Calu3 (cell line): Measurements from ENCODE around the gene TSEN2. TPM values are rescaled to one million over a fixed set of nuclear protein-coding genes. Genes with fewer than 3 reads are reported as not detected.

Experiments used
- BruUV-seq: library from RNA; stranded (reverse); fragments of 400-500 nt; replicated peaks from 2 replicates; lab custom pipeline; 2021; lab: Mats Ljungman, UMichigan
- CTCF ChIA-PET: fragments of 300-600 bp; sonication (Branson Sonifier 250); formaldehyde crosslinking; loops from one replicate; lab custom pipeline; 2022; ENCODE audit warnings: antibody characterized with exemption; lab: Charles Lee
- DNase-seq: peaks from one replicate; pipeline ENCODE4 v3.0.0; 2022
- H3K27ac Mint-ChIP-seq: one replicate; pipeline ENCODE4 v1.8.0; 2022; ENCODE audit warnings: mixed read lengths; ENCODE audit not compliant: unreplicated experiment
- H3K27me3 Mint-ChIP-seq: one replicate; pipeline ENCODE4 v1.8.0; 2022; ENCODE audit warnings: mixed read lengths; ENCODE audit not compliant: unreplicated experiment
- H3K36me3 Mint-ChIP-seq: one replicate; pipeline ENCODE4 v1.8.0; 2022; ENCODE audit warnings: mild to moderate bottlenecking, moderate library complexity, mixed read lengths; ENCODE audit not compliant: insufficient read depth, unreplicated experiment
- H3K4me1 Mint-ChIP-seq: one replicate; pipeline ENCODE4 v1.8.0; 2022; ENCODE audit warnings: mild to moderate bottlenecking, low read depth, mixed read lengths; ENCODE audit not compliant: unreplicated experiment
- H3K4me3 Mint-ChIP-seq: one replicate; pipeline ENCODE4 v1.8.0; 2022; ENCODE audit warnings: mild to moderate bottlenecking, low read depth, moderate library complexity, mixed read lengths; ENCODE audit not compliant: unreplicated experiment
- H3K9me3 Mint-ChIP-seq: one replicate; pipeline ENCODE4 v1.8.0; 2022; ENCODE audit warnings: low read depth, mixed read lengths; ENCODE audit not compliant: unreplicated experiment
- CTCF ChIP-seq: fragments of 200-600 bp; IDR thresholded peaks from one replicate; pipeline ENCODE4 v1.8.0; 2022; ENCODE audit warnings: antibody characterized with exemption; ENCODE audit not compliant: unreplicated experiment
- intact Hi-C: fragments of 100-400 bp; cut with micrococcal nuclease; formaldehyde crosslinking; loops from one replicate; pipeline ENCODE4 v1.10.0; 2022; ENCODE audit not compliant: unreplicated experiment
- total RNA-seq: library from RNA; stranded (reverse); gene quantifications from 2 replicates; pipeline ENCODE4 v1.2.3, GENCODE V29; 2022

TSEN2 gene
- total RNA-seq, 1 experiment from 2014 or later, result 26.7 TPM

GRCh38 chr3:12465151-12465835 lies 19.0 kb upstream of the TSEN2 start:
- H3K27ac Mint-ChIP-seq, result no peak overlapping the region
- H3K4me3 Mint-ChIP-seq, result no peak overlapping the region
- CTCF ChIA-PET, result no interaction called here
- H3K9me3 Mint-ChIP-seq, result no peaks in the 10 kb centered on the region
- BruUV-seq, result no TSS peak
- no peak for DNase-seq
- H3K36me3 Mint-ChIP-seq, result no peaks in the 10 kb centered on the region
- no peaks in the 10 kb centered on the region for H3K27me3 Mint-ChIP-seq
- no peak for TF ChIP-seq CTCF
- H3K4me1 Mint-ChIP-seq, result peaks cover 27% of the 10 kb centered on the region
- intact Hi-C loops, result no loop called here

GRCh38 chr3:12465836-12466225 lies 18.4 kb upstream of the TSEN2 start:
- TF ChIP-seq CTCF, result no peak
- no peak for DNase-seq
- no peaks in the 10 kb centered on the region for H3K27me3 Mint-ChIP-seq
- intact Hi-C loops, result no loop called here
- no TSS peak for BruUV-seq
- no peaks in the 10 kb centered on the region for H3K9me3 Mint-ChIP-seq
- CTCF ChIA-PET, result no interaction called here
- no peak overlapping the region for H3K27ac Mint-ChIP-seq
- H3K36me3 Mint-ChIP-seq, result no peaks in the 10 kb centered on the region
- H3K4me1 Mint-ChIP-seq, result peaks cover 32% of the 10 kb centered on the region
- no peak overlapping the region for H3K4me3 Mint-ChIP-seq

- Mint-ChIP-seq H3K4me1 (peaks cover 50% of the 10 kb centered on the region), H3K4me3 (no peak overlapping the region), H3K27ac (no peak overlapping the region), H3K9me3 (no peaks in the 10 kb centered on the region), H3K27me3 (no peaks in the 10 kb centered on the region), H3K36me3 (peaks cover 6% of the 10 kb centered on the region)
- TF ChIP-seq CTCF, result no peak
- no TSS peak for BruUV-seq
- no peak for DNase-seq
- CTCF ChIA-PET, result interaction anchor here (0.5 kb wide), 1 partner anchor 11 kb away, joined by 5 read pairs; no protein-coding TSS in a partner anchor
- intact Hi-C loops, result no loop called here
Measured at GRCh38 chr3:12467746-12468145, 16.5 kb upstream of the TSEN2 start.

GRCh38 chr3:12468276-12468675 lies 16.0 kb upstream of the TSEN2 start:
- Mint-ChIP-seq H3K9me3 (no peaks in the 10 kb centered on the region), H3K36me3 (peaks cover 6% of the 10 kb centered on the region), H3K27ac (no peak overlapping the region), H3K27me3 (no peaks in the 10 kb centered on the region), H3K4me1 (peaks cover 54% of the 10 kb centered on the region), H3K4me3 (no peak overlapping the region)
- DNase-seq, result no peak
- CTCF ChIA-PET, result interaction anchor here (0.5 kb wide), 1 partner anchor 11 kb away, joined by 5 read pairs; no protein-coding TSS in a partner anchor
- intact Hi-C loops, result no loop called here
- no peak for TF ChIP-seq CTCF
- BruUV-seq, result no TSS peak
